Activated T-cell treated with anti-CD3 and anti-CD28 coated beads, Interleukin-2, amount 50 U/mL, for 1 hour (primary cell): ENCODE data around the gene RSBN1L.
A peak's percentile ranks its signal among the peaks of the same experiment; 100 is the strongest.

Experiments
- DNase-seq: peaks from one replicate; pipeline ENCODE4 v3.0.0-alpha.2; 2020

RSBN1L gene

GRCh38 chr7:77734659-77735421 lies 38.6 kb downstream of the RSBN1L start:
- no peak for DNase-seq

GRCh38 chr7:77735457-77735856 lies 39.2 kb downstream of the RSBN1L start:
- DNase-seq = no peak

- no peak for DNase-seq
Observed at GRCh38 chr7:77736991-77737390, 40.7 kb downstream of the RSBN1L start.

GRCh38 chr7:77738382-77738781 lies 42.1 kb downstream of the RSBN1L start:
- no peak for DNase-seq

- DNase-seq = no peak
Observed at GRCh38 chr7:77738871-77739270, 42.6 kb downstream of the RSBN1L start.

- DNase-seq = no peak
Observed at GRCh38 chr7:77740257-77740656, 44.0 kb downstream of the RSBN1L start.

- DNase-seq = no peak
Observed at GRCh38 chr7:77743518-77743917, 47.3 kb downstream of the RSBN1L start.

- DNase-seq = no peak
Observed at GRCh38 chr7:77745746-77746145, 49.5 kb downstream of the RSBN1L start.

GRCh38 chr7:77746164-77746823 lies 50.0 kb downstream of the RSBN1L start:
- DNase-seq = no peak

GRCh38 chr7:77746824-77747165 lies 50.5 kb downstream of the RSBN1L start:
- DNase-seq = no peak

- no peak for DNase-seq
Observed at GRCh38 chr7:77747178-77747577, 50.9 kb downstream of the RSBN1L start.

GRCh38 chr7:77747718-77748117 lies 51.5 kb downstream of the RSBN1L start:
- no peak for DNase-seq

- no peak for DNase-seq
Observed at GRCh38 chr7:77752016-77752415, 55.8 kb downstream of the RSBN1L start.

- DNase-seq = no peak
Observed at GRCh38 chr7:77753173-77753572, 56.9 kb downstream of the RSBN1L start.

GRCh38 chr7:77757589-77757988 lies 61.3 kb downstream of the RSBN1L start:
- no peak for DNase-seq

GRCh38 chr7:77759294-77759889 lies 63.1 kb downstream of the RSBN1L start:
- peak; percentile 28 for DNase-seq

- no peak for DNase-seq
Observed at GRCh38 chr7:77760809-77761453, 64.7 kb downstream of the RSBN1L start.

GRCh38 chr7:77765481-77765880 lies 69.2 kb downstream of the RSBN1L start:
- no peak for DNase-seq

GRCh38 chr7:77765906-77766800 lies 69.9 kb downstream of the RSBN1L start:
- no peak for DNase-seq

GRCh38 chr7:77766801-77767605 lies 70.7 kb downstream of the RSBN1L start:
- no peak for DNase-seq

- no peak for DNase-seq
Observed at GRCh38 chr7:77770316-77770715, 74.1 kb downstream of the RSBN1L start.

GRCh38 chr7:77771901-77772300 lies 75.6 kb downstream of the RSBN1L start:
- no peak for DNase-seq
